Smooth muscle cell (in vitro differentiated cells): ENCODE results near the gene TRDMT1. TPM values are rescaled to one million over a fixed set of nuclear protein-coding genes. Genes with fewer than 3 reads are reported as not detected.

Source experiments
- DNase-seq: peaks from one replicate; lab custom pipeline; 2025; ENCODE audit not compliant: unreplicated experiment; lab: John Stamatoyannopoulos, UW
- H2AFZ ChIP-seq: fragments of 200-600 bp; sonication (generic); 2 replicates; pipeline ENCODE4 v1.6.0; 2016; ENCODE audit warnings: antibody characterized with exemption, low read depth, mild to moderate bottlenecking
- H3F3A ChIP-seq: fragments of 200-600 bp; sonication (generic); 2 replicates; pipeline ENCODE4 v1.6.0; 2017; ENCODE audit warnings: antibody characterized with exemption, low read depth
- H3K27ac ChIP-seq: fragments of 200-600 bp; sonication (generic); 2 replicates; pipeline ENCODE4 v1.5.1; 2016; ENCODE audit warnings: low read depth, mild to moderate bottlenecking
- H3K27me3 ChIP-seq: fragments of 200-600 bp; sonication (generic); 2 replicates; pipeline ENCODE4 v1.6.1; 2016; ENCODE audit warnings: low read depth, mild to moderate bottlenecking
- H3K36me3 ChIP-seq: fragments of 200-600 bp; sonication (generic); 2 replicates; pipeline ENCODE4 v1.5.1; 2016; ENCODE audit warnings: low read depth
- H3K4me1 ChIP-seq: fragments of 200-600 bp; sonication (generic); 2 replicates; pipeline ENCODE4 v1.5.1; 2016; ENCODE audit warnings: low read depth
- H3K4me2 ChIP-seq: fragments of 200-600 bp; sonication (generic); 2 replicates; pipeline ENCODE4 v1.6.0; 2016; ENCODE audit warnings: mild to moderate bottlenecking
- H3K4me3 ChIP-seq: fragments of 200-600 bp; sonication (generic); 2 replicates; pipeline ENCODE4 v1.5.1; 2016; ENCODE audit warnings: mild to moderate bottlenecking
- H3K79me2 ChIP-seq: fragments of 200-600 bp; sonication (generic); 2 replicates; pipeline ENCODE4 v1.6.0; 2016; ENCODE audit warnings: low read depth, mild to moderate bottlenecking
- H3K9ac ChIP-seq: fragments of 200-600 bp; sonication (generic); 2 replicates; pipeline ENCODE4 v1.6.0; 2016; ENCODE audit warnings: low read depth
- H3K9me3 ChIP-seq: fragments of 200-600 bp; sonication (generic); replicated peaks from 2 replicates; pipeline ENCODE4 v1.5.1; 2016; ENCODE audit warnings: low read depth
- H4K20me1 ChIP-seq: fragments of 200-600 bp; sonication (generic); 2 replicates; pipeline ENCODE4 v1.6.0; 2016; ENCODE audit warnings: low read depth
- WGBS: methylation state at CpG from one replicate; pipeline ENCODE4 v1.1.7; 2016; ENCODE audit warnings: low lambda C conversion rate; 5-methylcytosine and 5-hydroxymethylcytosine counted together
- polyA plus RNA-seq: library from polyadenylated mRNA; unstranded; fragments of >200 nt; fragmentation: Nextera tagmentation; extraction: Ambion mirVana; gene quantifications from 2 replicates; pipeline ENCODE4 v1.2.1, GENCODE V29; 2016
- total RNA-seq: library from RNA; depleted of rRNA; stranded (reverse); fragments of >200 nt; gene quantifications from 2 replicates; pipeline ENCODE4 v1.2.3, GENCODE V29; 2014
- TF ChIP-seq, protein P1 (sequence below): fragments of 200-600 bp; sonication (generic); IDR thresholded peaks from 2 replicates; pipeline ENCODE4 v1.5.1; 2017; ENCODE audit warnings: borderline replicate concordance, mild to moderate bottlenecking, antibody characterized with exemption; ENCODE audit not compliant: insufficient read depth, poor library complexity, severe bottlenecking

The TRDMT1 gene
- total and polyA plus RNA-seq, 2 experiments from 2014 or later: 2.5 to 7.3 TPM

DNA sequence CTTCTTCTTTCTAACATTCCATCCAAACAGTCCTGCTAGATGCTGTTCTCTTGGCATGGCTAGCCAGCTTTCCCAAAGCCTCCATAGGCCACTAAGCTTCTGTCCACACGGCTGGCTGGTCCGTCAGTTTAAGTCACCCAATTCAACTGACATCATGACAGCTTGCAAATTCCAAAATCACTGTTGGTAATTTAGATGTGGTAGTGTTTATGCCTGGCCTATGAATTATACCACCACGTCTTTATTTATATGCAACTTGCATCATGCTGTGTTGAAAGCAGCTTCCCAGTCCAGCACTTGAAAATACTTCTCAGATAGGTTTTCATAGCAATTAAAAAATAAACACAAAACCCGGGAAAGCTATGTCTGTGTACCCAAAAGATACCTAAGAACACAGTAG is 24.3 kb upstream of the TRDMT1 start:
- Histone ChIP-seq H3K36me3 (no peaks in the 10 kb centered on the region), H4K20me1 (peaks cover 17% of the 10 kb centered on the region), H3K9me3 (no peaks in the 10 kb centered on the region), H3K4me2 (no peak overlapping the region), H3K27ac (no peak overlapping the region), H2AFZ (no peak overlapping the region), H3K27me3 (no peaks in the 10 kb centered on the region), H3K4me3 (no peak overlapping the region), H3K4me1 (peaks cover 16% of the 10 kb centered on the region), H3F3A (peaks cover 21% of the 10 kb centered on the region), H3K79me2 (peaks cover 36% of the 10 kb centered on the region), H3K9ac (no peak overlapping the region)
- DNase-seq: no peak
- TF ChIP-seq, protein P1, sequence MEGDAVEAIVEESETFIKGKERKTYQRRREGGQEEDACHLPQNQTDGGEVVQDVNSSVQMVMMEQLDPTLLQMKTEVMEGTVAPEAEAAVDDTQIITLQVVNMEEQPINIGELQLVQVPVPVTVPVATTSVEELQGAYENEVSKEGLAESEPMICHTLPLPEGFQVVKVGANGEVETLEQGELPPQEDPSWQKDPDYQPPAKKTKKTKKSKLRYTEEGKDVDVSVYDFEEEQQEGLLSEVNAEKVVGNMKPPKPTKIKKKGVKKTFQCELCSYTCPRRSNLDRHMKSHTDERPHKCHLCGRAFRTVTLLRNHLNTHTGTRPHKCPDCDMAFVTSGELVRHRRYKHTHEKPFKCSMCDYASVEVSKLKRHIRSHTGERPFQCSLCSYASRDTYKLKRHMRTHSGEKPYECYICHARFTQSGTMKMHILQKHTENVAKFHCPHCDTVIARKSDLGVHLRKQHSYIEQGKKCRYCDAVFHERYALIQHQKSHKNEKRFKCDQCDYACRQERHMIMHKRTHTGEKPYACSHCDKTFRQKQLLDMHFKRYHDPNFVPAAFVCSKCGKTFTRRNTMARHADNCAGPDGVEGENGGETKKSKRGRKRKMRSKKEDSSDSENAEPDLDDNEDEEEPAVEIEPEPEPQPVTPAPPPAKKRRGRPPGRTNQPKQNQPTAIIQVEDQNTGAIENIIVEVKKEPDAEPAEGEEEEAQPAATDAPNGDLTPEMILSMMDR: no peak
- 80% methylated on average over 4 of the region's 4 CpGs for WGBS

- Histone ChIP-seq H3K4me2 (no peak overlapping the region), H3K79me2 (peaks cover 18% of the 10 kb centered on the region), H3F3A (peaks cover 6% of the 10 kb centered on the region), H3K36me3 (no peaks in the 10 kb centered on the region), H3K9me3 (no peaks in the 10 kb centered on the region), H3K4me1 (peaks cover 12% of the 10 kb centered on the region), H2AFZ (no peak overlapping the region), H3K27ac (no peak overlapping the region), H4K20me1 (no peaks in the 10 kb centered on the region), H3K4me3 (no peak overlapping the region), H3K9ac (no peak overlapping the region), H3K27me3 (no peaks in the 10 kb centered on the region)
- TF ChIP-seq, protein P1: no peak
- 67% methylated on average over 4 of the region's 4 CpGs for WGBS
- DNase-seq: no peak
Observed at GRCh38 chr10:17222329-17222728, 20.9 kb upstream of the TRDMT1 start.

DNA sequence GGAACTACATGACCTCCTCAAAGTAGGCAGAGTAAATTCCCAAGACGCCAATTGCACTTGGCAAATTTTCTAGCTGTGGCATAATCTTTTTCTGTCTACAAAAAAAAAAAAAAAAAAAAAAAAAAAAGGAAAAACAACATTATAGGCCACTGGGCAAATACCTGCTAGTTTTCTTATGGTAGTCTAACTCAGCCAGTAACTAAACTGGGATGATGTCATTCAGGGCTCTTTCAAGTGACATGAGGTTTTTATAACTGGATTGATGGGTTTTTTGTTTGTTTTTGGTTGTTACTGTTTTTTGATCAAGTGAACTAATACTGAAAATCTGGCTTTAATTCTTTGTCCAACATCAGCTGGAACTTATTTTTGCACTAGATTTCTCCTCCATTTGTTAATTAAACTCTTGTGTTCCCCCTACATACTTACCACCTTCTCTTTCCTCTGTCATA is 19.2 kb upstream of the TRDMT1 start:
- TF ChIP-seq, protein P1: no peak
- no peak for DNase-seq
- no peak overlapping the region for H3K4me3 ChIP-seq
- no peak overlapping the region for H3K4me2 ChIP-seq
- WGBS: 86% methylated on average over 1 of the region's 1 CpG
- peaks cover 3% of the 10 kb centered on the region for H3K79me2 ChIP-seq
- H3K9me3 ChIP-seq: no peaks in the 10 kb centered on the region
- peak overlapping the region; percentile 42 for H3K27ac ChIP-seq
- H2AFZ ChIP-seq: no peak overlapping the region
- no peak overlapping the region for H3K9ac ChIP-seq
- H4K20me1 ChIP-seq: no peaks in the 10 kb centered on the region
- peaks cover 8% of the 10 kb centered on the region for H3K4me1 ChIP-seq
- H3K27me3 ChIP-seq: no peaks in the 10 kb centered on the region
- H3F3A ChIP-seq: peaks cover 4% of the 10 kb centered on the region
- no peaks in the 10 kb centered on the region for H3K36me3 ChIP-seq

DNA sequence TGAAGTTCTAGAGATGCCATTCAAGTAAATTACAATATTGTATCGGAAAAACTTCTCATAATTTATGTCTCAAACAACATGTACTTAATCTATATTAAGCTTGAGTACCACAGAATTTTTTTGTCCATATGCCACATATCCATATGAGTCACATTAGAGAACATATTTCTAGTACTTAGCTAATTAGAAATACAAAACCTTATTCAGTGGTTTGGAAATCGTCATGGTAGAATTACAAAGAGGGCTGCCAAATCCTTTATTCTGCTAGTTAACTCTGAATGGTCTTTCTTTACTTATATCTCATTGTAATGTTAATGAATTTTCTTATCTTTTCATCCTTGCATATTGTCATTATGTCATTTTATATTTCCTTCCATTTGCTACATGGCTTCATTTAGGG is 17.6 kb upstream of the TRDMT1 start:
- 68% methylated on average over 2 of the region's 2 CpGs for WGBS
- TF ChIP-seq, protein P1: no peak
- no peaks in the 10 kb centered on the region for H3K9me3 ChIP-seq
- H3K9ac ChIP-seq: no peak overlapping the region
- no peak overlapping the region for H3K4me2 ChIP-seq
- H3K4me3 ChIP-seq: no peak overlapping the region
- no peaks in the 10 kb centered on the region for H3K36me3 ChIP-seq
- H3K4me1 ChIP-seq: peaks cover 18% of the 10 kb centered on the region
- no peaks in the 10 kb centered on the region for H4K20me1 ChIP-seq
- no peaks in the 10 kb centered on the region for H3K79me2 ChIP-seq
- H3F3A ChIP-seq: peaks cover 18% of the 10 kb centered on the region
- no peaks in the 10 kb centered on the region for H3K27me3 ChIP-seq
- H3K27ac ChIP-seq: peak overlapping the region; percentile 98
- no peak for DNase-seq
- no peak overlapping the region for H2AFZ ChIP-seq
